ENCODE measurements around the gene ELOVL6.
"Not testable (repeated sequence)": the region's sequence is repeated elsewhere in the genome, so short reads cannot be mapped to it uniquely, and the experiment has no call there.

ELOVL6 gene

DNA sequence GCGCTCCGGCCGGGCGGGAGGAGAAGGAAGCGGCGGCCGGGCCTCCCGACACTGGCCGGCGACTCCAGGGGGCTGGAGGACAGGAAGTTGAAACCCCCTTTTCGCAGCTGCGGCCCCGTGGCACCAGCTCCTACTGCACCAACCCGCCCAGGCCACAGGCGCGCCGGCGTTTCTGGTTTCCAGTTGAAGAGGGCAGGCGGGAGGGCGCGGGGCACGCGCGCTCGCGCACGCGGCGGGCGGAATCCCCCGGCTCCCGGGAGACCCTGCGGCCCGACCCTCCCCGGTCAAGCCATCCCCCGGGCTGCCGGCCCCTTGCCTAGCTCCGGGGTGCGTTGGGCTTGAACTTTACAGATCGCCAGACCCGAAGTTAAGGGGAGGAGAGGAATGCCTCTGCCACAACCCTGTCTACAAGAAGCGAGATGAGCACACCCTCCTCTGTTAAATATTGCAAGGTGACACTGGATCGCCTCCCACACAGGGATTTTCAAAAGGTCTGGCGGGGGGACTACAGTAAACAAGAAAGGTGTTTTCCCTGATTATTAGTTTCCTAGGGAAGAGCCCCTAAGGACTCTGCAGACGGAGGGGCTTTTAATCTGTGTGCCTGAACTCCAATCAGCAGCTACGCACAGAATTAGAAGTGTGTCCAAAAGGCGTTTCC, 1.4 kb downstream of the ELOVL6 start:
- TF ChIP-seq, protein P1, sequence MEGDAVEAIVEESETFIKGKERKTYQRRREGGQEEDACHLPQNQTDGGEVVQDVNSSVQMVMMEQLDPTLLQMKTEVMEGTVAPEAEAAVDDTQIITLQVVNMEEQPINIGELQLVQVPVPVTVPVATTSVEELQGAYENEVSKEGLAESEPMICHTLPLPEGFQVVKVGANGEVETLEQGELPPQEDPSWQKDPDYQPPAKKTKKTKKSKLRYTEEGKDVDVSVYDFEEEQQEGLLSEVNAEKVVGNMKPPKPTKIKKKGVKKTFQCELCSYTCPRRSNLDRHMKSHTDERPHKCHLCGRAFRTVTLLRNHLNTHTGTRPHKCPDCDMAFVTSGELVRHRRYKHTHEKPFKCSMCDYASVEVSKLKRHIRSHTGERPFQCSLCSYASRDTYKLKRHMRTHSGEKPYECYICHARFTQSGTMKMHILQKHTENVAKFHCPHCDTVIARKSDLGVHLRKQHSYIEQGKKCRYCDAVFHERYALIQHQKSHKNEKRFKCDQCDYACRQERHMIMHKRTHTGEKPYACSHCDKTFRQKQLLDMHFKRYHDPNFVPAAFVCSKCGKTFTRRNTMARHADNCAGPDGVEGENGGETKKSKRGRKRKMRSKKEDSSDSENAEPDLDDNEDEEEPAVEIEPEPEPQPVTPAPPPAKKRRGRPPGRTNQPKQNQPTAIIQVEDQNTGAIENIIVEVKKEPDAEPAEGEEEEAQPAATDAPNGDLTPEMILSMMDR (IDR thresholded peaks at IDR 0.05) = no peak
- Histone ChIP-seq H3K4me3 (peak overlapping the region; percentile 93), H3K27ac (peak overlapping the region; percentile 64 to 89)
- peak; percentile 73 for DNase-seq (ENCODE audit: low spot score)

DNA sequence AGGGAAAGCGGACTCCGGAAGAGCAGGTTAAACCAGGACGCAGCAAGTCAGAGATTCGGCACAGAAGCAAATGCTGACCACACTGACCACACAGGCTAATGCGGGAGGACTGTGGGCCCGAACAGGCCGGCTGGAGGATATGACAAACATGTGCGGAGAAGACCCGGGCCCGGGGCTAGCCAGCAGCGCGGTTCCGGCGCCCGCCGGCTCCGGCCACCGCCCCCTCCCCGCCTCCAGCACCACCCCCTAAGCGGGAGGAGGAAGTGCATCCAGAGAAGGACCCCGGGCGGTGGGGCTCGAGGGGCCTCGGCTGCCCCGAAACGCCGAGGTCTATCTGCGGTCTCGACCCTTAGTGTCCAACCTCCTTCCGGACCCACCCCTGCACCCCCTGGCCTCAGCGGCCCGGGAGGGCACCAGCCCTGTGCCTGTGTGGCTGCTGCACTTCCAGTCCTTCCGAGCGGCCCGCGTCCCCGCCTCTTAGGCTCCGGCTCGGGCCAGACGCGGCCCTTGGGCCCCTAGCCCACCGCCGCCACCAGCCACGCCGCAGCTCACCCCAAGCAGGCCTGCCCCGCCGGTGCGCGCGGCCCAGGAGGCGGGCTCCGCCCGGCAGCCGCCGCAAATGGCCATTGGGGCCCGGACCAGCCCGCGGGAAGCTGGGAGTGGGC, 2.1 kb downstream of the ELOVL6 start:
- Histone ChIP-seq H3K4me3 (peak overlapping the region; percentile 93), H3K27ac (peak overlapping the region; percentile 64 to 89)
- peak; percentile 75 for DNase-seq (ENCODE audit: low spot score)
- TF ChIP-seq, protein P1 (IDR thresholded peaks at IDR 0.05) = no peak

DNA sequence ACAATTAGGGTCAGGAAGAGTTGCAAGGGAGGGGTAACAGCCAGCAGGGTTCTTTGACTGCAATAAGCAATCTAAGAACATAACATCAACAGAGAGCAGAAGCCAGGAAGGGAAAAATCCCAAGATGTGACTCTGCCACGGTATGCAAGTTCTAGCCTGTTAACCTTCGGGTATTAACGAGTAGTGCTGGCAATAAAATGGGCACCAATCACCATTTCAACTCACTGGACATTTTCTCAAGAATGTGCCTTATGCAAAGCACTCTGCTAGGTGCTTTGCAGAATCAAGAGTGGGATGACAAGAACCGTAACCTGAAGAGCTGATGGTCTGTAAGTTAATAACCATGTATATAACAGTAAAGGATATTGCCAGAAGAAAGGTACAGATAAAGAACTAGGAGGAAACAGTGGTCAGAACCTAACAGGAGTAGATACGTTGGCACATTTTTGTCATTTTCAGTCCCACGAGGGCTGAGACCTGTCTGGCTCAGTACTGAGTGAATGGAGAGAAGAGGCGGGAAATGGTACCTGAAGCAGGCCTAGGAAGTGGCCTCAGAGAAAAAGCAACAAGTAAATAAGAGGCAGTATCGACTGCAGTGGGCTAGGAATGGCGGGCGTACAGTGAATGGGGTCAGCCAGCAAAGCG, 2.7 kb downstream of the ELOVL6 start:
- no peak for DNase-seq (ENCODE audit: low spot score)
- peak overlapping the region; percentile 93 for H3K4me3 ChIP-seq
- TF ChIP-seq, protein P1 (IDR thresholded peaks at IDR 0.05) = no peak
- peak overlapping the region in 1 of 2 donors; percentile 89 for H3K27ac ChIP-seq

DNA sequence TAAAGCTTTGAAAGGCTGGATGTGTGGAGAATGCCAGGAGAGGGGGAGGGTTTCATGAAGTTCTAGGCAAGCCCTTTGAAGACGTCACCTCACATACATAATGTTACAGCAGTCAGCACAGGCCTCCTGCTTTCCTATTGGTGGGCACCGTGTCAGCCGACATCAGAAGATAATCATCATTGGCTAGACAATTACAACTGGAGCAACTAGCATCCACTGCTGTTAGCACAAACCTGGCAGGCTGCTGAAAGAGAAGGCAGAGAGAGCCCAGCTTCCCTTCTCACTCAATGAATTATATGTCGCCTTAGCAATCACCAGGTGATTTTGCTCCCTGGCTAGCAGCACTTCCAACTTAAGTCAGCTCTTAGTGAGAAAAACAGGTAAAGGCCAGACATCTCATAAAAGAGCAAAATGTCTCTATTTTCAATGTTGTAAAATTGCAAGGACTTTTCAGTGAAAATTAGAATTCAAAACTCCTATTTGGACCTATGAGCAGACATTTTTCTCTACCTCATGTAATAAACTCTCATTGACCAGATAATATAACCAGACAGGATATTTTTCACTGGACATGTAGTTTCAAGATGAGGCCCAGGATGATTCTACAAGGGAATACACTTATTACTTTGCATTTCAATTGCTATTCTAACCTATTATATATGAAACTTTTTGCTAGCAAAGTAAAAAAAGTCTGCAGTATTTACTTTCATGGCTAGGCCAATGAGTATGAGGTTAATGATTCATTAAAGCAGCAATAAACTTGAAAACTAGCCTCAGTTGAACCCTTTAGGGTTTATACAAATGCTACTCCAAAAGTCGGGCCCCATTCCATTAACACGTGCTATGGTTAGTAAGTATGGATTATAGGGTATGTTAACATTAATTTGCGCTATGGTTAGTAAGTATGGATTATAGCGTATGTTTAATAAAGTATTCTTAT, 4.3 kb downstream of the ELOVL6 start:
- no peak for DNase-seq (ENCODE audit: low spot score)
- TF ChIP-seq, protein P1 (IDR thresholded peaks at IDR 0.05) = no peak
- Histone ChIP-seq H3K27ac (no peak overlapping the region), H3K4me3 (no peak overlapping the region)

DNA sequence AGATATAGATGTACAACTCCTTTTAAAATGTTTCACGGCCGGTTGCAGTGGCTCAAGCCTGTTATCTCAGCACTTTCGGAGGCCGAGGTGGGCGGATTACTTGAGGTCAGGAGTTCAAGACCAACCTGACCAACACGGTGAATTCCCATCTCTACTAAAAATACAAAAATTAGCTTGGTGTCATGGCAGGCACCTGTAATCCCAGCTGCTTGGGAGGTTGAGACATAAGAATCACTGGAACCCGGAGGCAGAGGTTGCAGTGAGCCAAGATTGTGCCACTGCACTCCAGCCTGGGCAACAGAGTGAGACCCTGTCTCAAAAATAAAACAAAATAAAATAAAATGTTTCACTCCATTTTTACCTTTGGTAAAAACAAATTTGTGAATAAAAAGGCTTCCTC, 5.1 kb downstream of the ELOVL6 start:
- H3K27ac ChIP-seq; DNase-seq (ENCODE audit: low spot score); H3K4me3 ChIP-seq: not testable (repeated sequence)

DNA sequence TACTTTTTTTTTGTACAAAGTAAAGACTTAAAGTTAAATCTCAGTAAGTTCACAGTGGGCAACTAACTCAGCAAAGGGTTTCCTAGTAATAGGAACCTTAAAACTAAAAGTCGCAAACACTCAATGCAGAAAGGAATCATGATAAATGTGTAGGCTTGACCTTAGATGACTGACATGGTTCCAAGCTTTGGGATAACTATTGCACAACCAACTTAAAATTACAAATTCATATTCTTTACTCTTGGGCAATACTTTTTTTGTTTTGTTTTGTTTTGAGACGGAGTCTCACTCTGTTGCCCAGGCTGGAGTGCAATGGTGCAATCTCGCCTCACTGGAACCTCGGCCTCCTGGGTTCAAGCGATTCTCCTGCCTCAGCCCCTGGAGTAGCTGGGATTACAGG, 8.2 kb downstream of the ELOVL6 start:
- no peak overlapping the region for H3K4me3 ChIP-seq
- DNase-seq (ENCODE audit: low spot score) = no peak
- TF ChIP-seq, protein P1 (IDR thresholded peaks at IDR 0.05) = no peak
- no peak overlapping the region for H3K27ac ChIP-seq

DNA sequence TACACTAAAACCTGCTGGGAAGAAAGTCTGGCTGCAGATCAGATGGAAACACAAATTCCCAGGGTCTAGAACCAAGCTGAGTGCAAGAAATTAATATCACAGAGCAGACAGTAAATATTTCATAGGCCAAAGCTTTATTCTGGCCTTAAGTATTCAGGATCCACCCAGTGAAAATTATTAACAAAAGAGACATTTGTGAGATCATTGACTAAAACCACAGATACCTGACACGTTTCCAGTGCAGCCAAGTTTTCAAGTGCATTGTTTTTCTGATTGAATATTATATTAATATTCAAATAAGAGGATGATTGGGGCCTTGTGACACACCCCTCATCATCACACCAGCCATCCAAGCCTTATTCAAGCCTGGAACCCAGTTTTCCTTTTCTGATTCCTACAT, 10.3 kb downstream of the ELOVL6 start:
- no peak for DNase-seq (ENCODE audit: low spot score)
- Histone ChIP-seq H3K27ac (no peak overlapping the region), H3K4me3 (no peak overlapping the region)
- TF ChIP-seq, protein P1 (IDR thresholded peaks at IDR 0.05) = no peak
